SK-N-SH (cell line): ENCODE results near the gene MEAK7. TPM values are rescaled to one million over a fixed set of nuclear protein-coding genes. Genes with fewer than 3 reads are reported as not detected.

Experiments used
- CTCF ChIA-PET: fragments of 300-600, 350-600 bp; formaldehyde crosslinking; extraction: SDS; loops from one replicate; lab custom pipeline; 2021; lab: Yijun Ruan, JAX
- POLR2A ChIA-PET: fragments of 350-600 bp; sonication (Branson Sonifier 250); formaldehyde crosslinking; extraction: SDS; loops from one replicate; lab custom pipeline; 2020; ENCODE audit warnings: antibody characterized with exemption, inconsistent platforms; lab: Yijun Ruan, JAX
- DNase-seq: peaks from one replicate; pipeline ENCODE4 v3.0.0; 2012
- H2AFZ ChIP-seq: fragments of 200-600 bp; sonication (generic); 2 replicates; pipeline ENCODE4 v1.8.1; 2016; ENCODE audit warnings: antibody characterized with exemption, mild to moderate bottlenecking, low read depth
- H3F3A ChIP-seq: fragments of 200-600 bp; sonication (generic); replicated peaks from 2 replicates; pipeline ENCODE3; 2016; ENCODE audit warnings: antibody characterized with exemption, mild to moderate bottlenecking; ENCODE audit not compliant: insufficient read depth
- H3K27ac ChIP-seq, 2 experiments: fragments of 200-500 bp in 1 of 2; fragments of 200-600 bp in 1 of 2; sonication (Bioruptor generic) in 1 of 2; sonication (generic), shearing (Covaris generic) in 1 of 2; 2 replicates each; pipeline versions ENCODE4 v1.5.1 to v1.6.1; 2014 to 2016; ENCODE audit warnings: low read depth in 2 of 2, inconsistent platforms in 1 of 2, low read length in 1 of 2, mild to moderate bottlenecking in 1 of 2, mixed read lengths in 1 of 2
- H3K27me3 ChIP-seq: fragments of 200-600 bp; sonication (generic), shearing (Covaris generic); 2 replicates; pipeline ENCODE4 v1.6.1; 2016; ENCODE audit warnings: mixed run types; ENCODE audit not compliant: insufficient read depth
- H3K36me3 ChIP-seq, 2 experiments: fragments of 200-500 bp in 1 of 2; fragments of 200-600 bp in 1 of 2; sonication (Bioruptor generic) in 1 of 2; sonication (generic) in 1 of 2; replicated peaks in 1 of 2; 2 replicates each; pipeline versions ENCODE3 to v1.5.1; 2014 to 2016; ENCODE audit warnings: low read length in 1 of 2, mild to moderate bottlenecking in 1 of 2; ENCODE audit not compliant: insufficient read depth in 2 of 2, control insufficient read depth in 1 of 2
- H3K4me1 ChIP-seq, 2 experiments: fragments of 200-500 bp in 1 of 2; fragments of 200-600 bp in 1 of 2; sonication (Bioruptor generic) in 1 of 2; sonication (generic), shearing (Covaris generic) in 1 of 2; 2 replicates each; pipeline versions ENCODE4 v1.5.1 to v1.6.1; 2014 to 2016; ENCODE audit warnings: low read depth in 1 of 2, low read length in 1 of 2, mixed run types in 1 of 2; ENCODE audit not compliant: insufficient read depth in 2 of 2, control insufficient read depth in 1 of 2
- H3K4me2 ChIP-seq: fragments of 200-600 bp; sonication (generic), shearing (Covaris generic); 2 replicates; pipeline ENCODE4 v1.6.1; 2017; ENCODE audit warnings: mixed run types
- H3K4me3 ChIP-seq, 2 experiments: fragments of 200-500 bp in 1 of 2; fragments of 200-600 bp in 1 of 2; sonication (Bioruptor generic) in 1 of 2; sonication (generic), shearing (Covaris generic) in 1 of 2; 2 replicates each; pipeline versions ENCODE4 v1.5.1 to v1.8.1; 2014 to 2016; ENCODE audit warnings: low read depth in 2 of 2, inconsistent platforms in 1 of 2, low read length in 1 of 2, mild to moderate bottlenecking in 1 of 2, mixed read lengths in 1 of 2, moderate library complexity in 1 of 2
- H3K79me2 ChIP-seq: fragments of 200-600 bp; sonication (generic); 2 replicates; pipeline ENCODE4 v1.8.1; 2017; ENCODE audit warnings: mild to moderate bottlenecking; ENCODE audit not compliant: insufficient read depth
- H3K9ac ChIP-seq: fragments of 200-600 bp; sonication (generic); 2 replicates; pipeline ENCODE4 v1.6.1; 2017; ENCODE audit warnings: mixed run types
- H3K9me2 ChIP-seq: fragments of 200-600 bp; sonication (generic); 2 replicates; pipeline ENCODE4 v1.6.1; 2017; ENCODE audit warnings: mixed run types
- H3K9me3 ChIP-seq: fragments of 200-600 bp; sonication (generic); 2 replicates; pipeline ENCODE4 v1.6.1; 2017; ENCODE audit warnings: mixed run types, mild to moderate bottlenecking, moderate library complexity
- H4K20me1 ChIP-seq: fragments of 200-600 bp; sonication (generic); 2 replicates; pipeline ENCODE4 v1.6.1; 2017; ENCODE audit warnings: mild to moderate bottlenecking, mixed run types; ENCODE audit not compliant: insufficient read depth
- CHD2 ChIP-seq: fragments of 150-350 bp; IDR thresholded peaks from 2 replicates; pipeline ENCODE4 v1.6.1; 2018; ENCODE audit warnings: low read length; ENCODE audit not compliant: partially characterized antibody
- EP300 ChIP-seq, 2 experiments: IDR thresholded peaks; 2 replicates each; pipeline versions ENCODE4 v1.4.0 to v1.6.1; 2012; ENCODE audit warnings: borderline replicate concordance in 1 of 2, low read depth in 1 of 2, low read length in 1 of 2
- FOXJ3 ChIP-seq: sonication (generic); formaldehyde crosslinking; IDR thresholded peaks from 2 replicates; pipeline ENCODE4 v1.5.1; 2020; ENCODE audit warnings: mild to moderate bottlenecking, missing genetic modification reagents
- FOXM1 ChIP-seq: IDR thresholded peaks from 2 replicates; pipeline ENCODE4 v1.4.0; 2012; ENCODE audit warnings: low read depth, mild to moderate bottlenecking
- GATA2 ChIP-seq: sonication (generic); formaldehyde crosslinking; IDR thresholded peaks from 2 replicates; pipeline ENCODE4 v1.5.0; 2020; ENCODE audit warnings: mild to moderate bottlenecking, missing genetic modification reagents
- JUND ChIP-seq: IDR thresholded peaks from 2 replicates; pipeline ENCODE4 v1.4.0; 2012
- MEF2A ChIP-seq: IDR thresholded peaks from 2 replicates; pipeline ENCODE4 v1.4.0; 2012; ENCODE audit warnings: low read depth, borderline replicate concordance
- MXI1 ChIP-seq: IDR thresholded peaks from 2 replicates; pipeline ENCODE4 v1.6.1; 2012; ENCODE audit warnings: mild to moderate bottlenecking, low read depth, low read length, improper control_type of control experiment
- NFIC ChIP-seq: IDR thresholded peaks from 2 replicates; pipeline ENCODE4 v1.4.0; 2012; ENCODE audit warnings: borderline replicate concordance
- POLR2AphosphoS5 ChIP-seq: IDR thresholded peaks from 2 replicates; pipeline ENCODE4 v1.6.1; 2012; ENCODE audit warnings: low read depth, low read length
- RCOR1 ChIP-seq: fragments of 150-350 bp; IDR thresholded peaks from 2 replicates; pipeline ENCODE4 v1.6.1; 2017; ENCODE audit warnings: antibody characterized with exemption, low read length
- REST ChIP-seq: IDR thresholded peaks from 2 replicates; pipeline ENCODE4 v1.6.1; 2012; ENCODE audit warnings: mild to moderate bottlenecking, low read depth, low read length, moderate library complexity
- SIN3A ChIP-seq: IDR thresholded peaks from 2 replicates; pipeline ENCODE4 v1.6.1; 2012; ENCODE audit warnings: low read depth, mild to moderate bottlenecking, low read length, moderate library complexity, borderline replicate concordance
- TCF12 ChIP-seq: IDR thresholded peaks from 2 replicates; pipeline ENCODE4 v1.4.0; 2012
- YY1 ChIP-seq: IDR thresholded peaks from 2 replicates; pipeline ENCODE4 v1.4.0; 2012; ENCODE audit warnings: low read depth, mild to moderate bottlenecking
- WGBS: methylation state at CpG from one replicate; pipeline ENCODE4 v1.1.6; 2017; ENCODE audit warnings: low lambda C conversion rate; 5-methylcytosine and 5-hydroxymethylcytosine counted together
- polyA plus RNA-seq, 3 experiments: library from polyadenylated mRNA; depleted of rRNA; stranded (reverse); fragments of >200 nt; gene quantifications; 2 replicates each; pipeline ENCODE4 v1.2.3, GENCODE V29; 2012
- TF ChIP-seq, protein P1 (sequence below): IDR thresholded peaks from 2 replicates; pipeline ENCODE4 v1.4.0; 2012; ENCODE audit warnings: low read depth
- TF ChIP-seq, protein P2 (sequence below): fragments of 150-350 bp; IDR thresholded peaks from 2 replicates; pipeline ENCODE4 v1.6.1; 2016; ENCODE audit warnings: mild to moderate bottlenecking, low read depth, low read length
- TF ChIP-seq, protein P3 (sequence below): IDR thresholded peaks from 2 replicates; pipeline ENCODE4 v1.4.0; 2012; ENCODE audit warnings: low read depth, borderline replicate concordance
- TF ChIP-seq, protein P4 (sequence below): fragments of 150-350 bp; IDR thresholded peaks from 2 replicates; pipeline ENCODE4 v1.6.1; 2017; ENCODE audit warnings: antibody characterized with exemption, low read length, low read depth, borderline replicate concordance
- TF ChIP-seq, protein P5 (sequence below): IDR thresholded peaks from 2 replicates; pipeline ENCODE4 v1.4.0; 2012; ENCODE audit warnings: low read depth, borderline replicate concordance

Gene MEAK7
- polyA plus RNA-seq, 1 of the 3 experiments (the other 2 are of a cell fraction), result 11.9 TPM

DNA sequence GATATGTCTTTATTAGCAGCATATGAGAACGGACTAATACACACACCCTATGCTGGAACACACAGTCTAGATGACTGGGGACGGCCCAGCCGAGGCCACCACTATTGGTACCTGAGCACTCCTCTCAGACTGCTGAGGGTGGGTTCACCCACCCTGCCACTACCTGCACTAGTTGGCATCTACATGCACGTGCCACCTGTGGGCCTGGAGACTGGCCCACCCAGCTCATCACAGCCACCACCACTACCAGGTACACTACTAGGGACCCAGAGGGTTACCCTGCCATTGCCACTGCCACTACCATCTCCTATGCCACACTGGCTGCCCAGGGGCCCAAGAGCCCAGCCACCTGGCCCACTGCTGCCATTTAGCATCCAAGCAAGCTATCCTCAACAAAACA lies 32.5 kb downstream of the MEAK7 start:
- H3K79me2 ChIP-seq, result peaks cover 26% of the 10 kb centered on the region
- CTCF ChIA-PET, result interaction anchor here (3.2 kb wide), 1 partner anchor 12 kb away, joined by 12 read pairs; no protein-coding TSS in a partner anchor

More for the DNA sequence above, 32.5 kb downstream of the MEAK7 start:
- no peaks in the 10 kb centered on the region for H3K9me2 ChIP-seq
- H3K36me3 ChIP-seq, result peaks cover 10 to 30% of the 10 kb centered on the region in 2 experiments
- TF ChIP-seq, protein P1, sequence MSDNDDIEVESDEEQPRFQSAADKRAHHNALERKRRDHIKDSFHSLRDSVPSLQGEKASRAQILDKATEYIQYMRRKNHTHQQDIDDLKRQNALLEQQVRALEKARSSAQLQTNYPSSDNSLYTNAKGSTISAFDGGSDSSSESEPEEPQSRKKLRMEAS, result no peak
- TF ChIP-seq MXI1, result no peak
- TF ChIP-seq SIN3A, result no peak
- TF ChIP-seq NFIC, result no peak
- no peak for TF ChIP-seq FOXM1
- TF ChIP-seq RCOR1, result no peak
- TF ChIP-seq YY1, result no peak
- TF ChIP-seq REST, result no peak
- TF ChIP-seq FOXJ3 (CRISPR knock-in tag), result no peak
- TF ChIP-seq, protein P2, sequence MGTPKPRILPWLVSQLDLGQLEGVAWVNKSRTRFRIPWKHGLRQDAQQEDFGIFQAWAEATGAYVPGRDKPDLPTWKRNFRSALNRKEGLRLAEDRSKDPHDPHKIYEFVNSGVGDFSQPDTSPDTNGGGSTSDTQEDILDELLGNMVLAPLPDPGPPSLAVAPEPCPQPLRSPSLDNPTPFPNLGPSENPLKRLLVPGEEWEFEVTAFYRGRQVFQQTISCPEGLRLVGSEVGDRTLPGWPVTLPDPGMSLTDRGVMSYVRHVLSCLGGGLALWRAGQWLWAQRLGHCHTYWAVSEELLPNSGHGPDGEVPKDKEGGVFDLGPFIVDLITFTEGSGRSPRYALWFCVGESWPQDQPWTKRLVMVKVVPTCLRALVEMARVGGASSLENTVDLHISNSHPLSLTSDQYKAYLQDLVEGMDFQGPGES, result no peak
- TF ChIP-seq, protein P3, sequence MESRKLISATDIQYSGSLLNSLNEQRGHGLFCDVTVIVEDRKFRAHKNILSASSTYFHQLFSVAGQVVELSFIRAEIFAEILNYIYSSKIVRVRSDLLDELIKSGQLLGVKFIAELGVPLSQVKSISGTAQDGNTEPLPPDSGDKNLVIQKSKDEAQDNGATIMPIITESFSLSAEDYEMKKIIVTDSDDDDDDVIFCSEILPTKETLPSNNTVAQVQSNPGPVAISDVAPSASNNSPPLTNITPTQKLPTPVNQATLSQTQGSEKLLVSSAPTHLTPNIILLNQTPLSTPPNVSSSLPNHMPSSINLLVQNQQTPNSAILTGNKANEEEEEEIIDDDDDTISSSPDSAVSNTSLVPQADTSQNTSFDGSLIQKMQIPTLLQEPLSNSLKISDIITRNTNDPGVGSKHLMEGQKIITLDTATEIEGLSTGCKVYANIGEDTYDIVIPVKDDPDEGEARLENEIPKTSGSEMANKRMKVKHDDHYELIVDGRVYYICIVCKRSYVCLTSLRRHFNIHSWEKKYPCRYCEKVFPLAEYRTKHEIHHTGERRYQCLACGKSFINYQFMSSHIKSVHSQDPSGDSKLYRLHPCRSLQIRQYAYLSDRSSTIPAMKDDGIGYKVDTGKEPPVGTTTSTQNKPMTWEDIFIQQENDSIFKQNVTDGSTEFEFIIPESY, result no peak
- TF ChIP-seq, protein P4, sequence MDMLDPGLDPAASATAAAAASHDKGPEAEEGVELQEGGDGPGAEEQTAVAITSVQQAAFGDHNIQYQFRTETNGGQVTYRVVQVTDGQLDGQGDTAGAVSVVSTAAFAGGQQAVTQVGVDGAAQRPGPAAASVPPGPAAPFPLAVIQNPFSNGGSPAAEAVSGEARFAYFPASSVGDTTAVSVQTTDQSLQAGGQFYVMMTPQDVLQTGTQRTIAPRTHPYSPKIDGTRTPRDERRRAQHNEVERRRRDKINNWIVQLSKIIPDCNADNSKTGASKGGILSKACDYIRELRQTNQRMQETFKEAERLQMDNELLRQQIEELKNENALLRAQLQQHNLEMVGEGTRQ, result no peak
- no peak for TF ChIP-seq JUND
- no peak for TF ChIP-seq TCF12
- TF ChIP-seq CHD2, result no peak
- TF ChIP-seq, protein P5, sequence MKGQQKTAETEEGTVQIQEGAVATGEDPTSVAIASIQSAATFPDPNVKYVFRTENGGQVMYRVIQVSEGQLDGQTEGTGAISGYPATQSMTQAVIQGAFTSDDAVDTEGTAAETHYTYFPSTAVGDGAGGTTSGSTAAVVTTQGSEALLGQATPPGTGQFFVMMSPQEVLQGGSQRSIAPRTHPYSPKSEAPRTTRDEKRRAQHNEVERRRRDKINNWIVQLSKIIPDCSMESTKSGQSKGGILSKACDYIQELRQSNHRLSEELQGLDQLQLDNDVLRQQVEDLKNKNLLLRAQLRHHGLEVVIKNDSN, result no peak
- no peak for TF ChIP-seq GATA2 (CRISPR knock-in tag)
- no peak for TF ChIP-seq EP300 (IDR thresholded peaks at IDR 0.05; ENCODE audit: borderline replicate concordance in 1 of 2, low read depth in 1 of 2, low read length in 1 of 2)
- TF ChIP-seq POLR2AphosphoS5, result no peak
- no peak for TF ChIP-seq MEF2A
- H3K9ac ChIP-seq, result no peak overlapping the region
- 92% methylated on average over 4 of the region's 4 CpGs for WGBS
- H4K20me1 ChIP-seq, result no peaks in the 10 kb centered on the region
- no peaks in the 10 kb centered on the region for H3K27me3 ChIP-seq
- no peak overlapping the region for H2AFZ ChIP-seq
- no peak overlapping the region for H3K4me3 ChIP-seq
- H3K4me1 ChIP-seq, result no peaks in the 10 kb centered on the region
- no peak overlapping the region for H3K4me2 ChIP-seq
- no peaks in the 10 kb centered on the region for H3F3A ChIP-seq
- no peak for DNase-seq
- POLR2A ChIA-PET, result no interaction called here
- no peaks in the 10 kb centered on the region; the same call in 1 of the 2 replicates for H3K9me3 ChIP-seq
- H3K27ac ChIP-seq, result no peak overlapping the region
